Stimulated activated CD8-positive, alpha-beta memory T cell treated with anti-CD3 and anti-CD28 coated beads, Interleukin-4, amount 100 ng/mL, for 1 hour (primary cell): ENCODE data around the gene PELI2.

Experiments
- DNase-seq, 2 donors: peaks; one replicate each; pipeline ENCODE4 v3.0.0-alpha.2; 2020; ENCODE audit warnings: low read depth in 2 of 2, low spot score in 1 of 2

The PELI2 gene

DNA sequence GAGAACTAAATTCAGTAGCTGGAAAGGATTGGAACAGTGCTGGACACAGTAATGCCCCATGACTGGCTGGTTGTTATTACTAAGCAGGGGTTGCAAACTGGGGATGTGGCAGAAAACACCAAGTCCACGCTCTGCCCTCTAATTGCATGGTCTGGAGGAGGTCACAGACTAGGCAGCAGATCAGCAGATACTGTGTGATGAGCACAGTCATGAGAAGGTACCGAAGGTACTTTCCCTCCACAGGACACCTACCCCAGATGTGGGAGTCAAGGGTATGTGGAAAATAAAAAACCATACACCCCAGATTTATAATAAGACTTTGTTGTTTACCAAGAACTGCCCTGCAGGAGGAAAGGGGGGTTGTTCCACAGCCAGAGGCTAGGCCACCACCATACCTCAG lies 175.3 kb downstream of the PELI2 start:
- DNase-seq, result no peak

DNA sequence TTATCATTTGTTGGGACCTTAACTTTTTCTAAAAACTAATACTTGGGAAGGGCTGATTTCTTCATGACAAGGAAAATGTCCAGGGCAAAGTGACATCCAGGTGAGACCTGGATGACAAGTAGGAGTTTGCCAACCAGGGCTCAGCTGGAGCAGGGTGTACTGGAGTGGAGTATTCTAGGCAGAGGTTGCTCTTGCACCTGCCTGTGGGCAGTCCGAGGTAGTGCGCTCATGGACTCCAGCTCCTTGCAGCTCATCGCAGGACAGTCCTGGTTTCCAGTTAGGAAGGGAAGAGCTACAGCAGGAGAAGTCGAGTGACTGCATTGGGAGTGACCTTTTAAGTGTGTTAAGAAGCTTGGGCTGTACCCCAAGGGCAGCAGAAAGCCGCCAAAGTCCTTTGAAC lies 175.9 kb downstream of the PELI2 start:
- no peak for DNase-seq

DNA sequence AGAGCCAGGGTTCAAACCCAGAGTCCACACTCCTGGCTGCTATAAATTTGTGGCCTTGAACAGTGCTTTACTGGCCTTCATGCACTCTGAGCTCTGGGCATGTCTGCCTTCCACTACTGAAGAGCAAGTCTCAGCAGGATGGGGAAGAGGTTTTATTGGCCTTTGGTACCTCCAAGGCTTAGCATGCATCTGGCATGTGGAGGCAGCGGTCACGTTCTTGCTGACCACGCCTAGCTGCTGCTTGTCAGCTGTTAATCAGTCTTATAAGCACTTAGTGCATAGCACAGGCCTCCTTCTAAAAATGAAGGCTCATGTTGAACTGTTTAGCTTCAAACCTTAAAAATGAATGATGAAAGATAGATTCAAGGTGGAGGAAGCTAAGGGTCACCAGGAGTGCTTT lies 177.5 kb downstream of the PELI2 start:
- no peak for DNase-seq

DNA sequence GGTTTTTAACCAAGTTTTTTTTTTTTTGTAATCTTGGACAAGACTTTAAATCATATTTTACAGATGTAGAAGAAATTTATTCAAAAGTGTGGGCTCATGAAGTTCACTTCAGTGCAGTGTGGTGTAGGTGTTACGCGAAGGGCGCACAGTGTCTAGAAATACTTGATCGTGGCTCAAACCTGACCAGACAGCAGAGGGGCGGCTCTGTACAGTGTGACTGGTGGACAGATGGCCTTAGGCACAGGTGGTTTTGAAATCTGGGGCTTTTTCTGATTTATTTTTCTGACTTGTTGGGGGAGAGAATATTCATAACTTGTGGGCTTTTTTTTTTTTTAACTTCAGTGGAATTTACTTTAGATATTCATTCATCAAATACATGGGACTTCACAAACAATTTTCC lies 179.2 kb downstream of the PELI2 start:
- no peak for DNase-seq

DNA sequence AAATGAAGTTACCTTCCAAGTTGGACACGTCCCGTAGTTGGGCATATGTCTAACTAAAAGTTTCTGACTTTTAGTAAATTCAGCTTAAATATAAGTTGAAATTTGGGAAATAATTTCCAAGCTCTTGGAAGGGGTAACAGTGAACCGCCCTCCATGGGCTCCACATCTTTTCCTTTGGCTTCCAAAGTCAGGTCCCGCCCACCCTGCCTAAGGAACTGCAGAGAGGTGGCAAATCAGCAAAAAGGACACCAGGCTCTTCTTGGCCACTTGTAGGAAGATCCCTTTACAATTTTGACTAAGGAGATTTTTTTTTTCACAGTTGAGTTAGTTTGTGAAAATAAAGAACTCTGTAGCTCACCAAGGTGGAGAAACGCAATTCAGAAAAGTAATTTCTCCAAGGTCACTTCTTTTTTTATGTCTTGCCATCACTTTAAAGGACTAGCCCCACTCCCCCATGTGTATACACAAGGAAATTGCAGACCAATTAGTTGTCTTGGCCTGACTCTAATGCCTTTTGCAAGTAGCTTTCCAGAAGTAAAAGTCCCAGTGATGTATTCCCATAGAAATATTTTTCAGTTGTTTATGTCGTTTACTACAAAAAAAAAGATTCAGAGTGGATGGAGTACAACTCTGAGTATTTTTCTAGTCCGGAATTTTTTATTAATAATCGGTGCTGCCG lies 181.2 kb downstream of the PELI2 start:
- DNase-seq, result no peak

DNA sequence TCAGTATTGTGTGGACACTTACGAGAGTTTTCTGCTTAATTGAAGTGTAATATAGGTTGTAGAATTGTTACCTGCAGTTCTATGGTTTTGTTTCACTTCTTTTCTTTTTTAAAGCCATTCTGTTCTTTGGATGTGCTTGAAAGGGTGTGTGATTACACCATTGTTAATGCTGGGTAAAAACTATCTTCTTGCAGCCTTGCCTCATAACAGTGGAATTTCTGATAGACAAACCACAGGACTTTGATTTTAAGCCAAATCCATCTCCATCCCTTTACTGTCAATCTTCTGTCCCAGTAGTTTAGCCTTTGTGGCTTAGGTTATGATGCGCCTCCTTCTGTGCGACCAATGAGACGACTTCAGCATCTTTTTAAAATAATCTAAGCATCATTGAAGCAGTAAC lies 182.3 kb downstream of the PELI2 start:
- DNase-seq, result no peak

DNA sequence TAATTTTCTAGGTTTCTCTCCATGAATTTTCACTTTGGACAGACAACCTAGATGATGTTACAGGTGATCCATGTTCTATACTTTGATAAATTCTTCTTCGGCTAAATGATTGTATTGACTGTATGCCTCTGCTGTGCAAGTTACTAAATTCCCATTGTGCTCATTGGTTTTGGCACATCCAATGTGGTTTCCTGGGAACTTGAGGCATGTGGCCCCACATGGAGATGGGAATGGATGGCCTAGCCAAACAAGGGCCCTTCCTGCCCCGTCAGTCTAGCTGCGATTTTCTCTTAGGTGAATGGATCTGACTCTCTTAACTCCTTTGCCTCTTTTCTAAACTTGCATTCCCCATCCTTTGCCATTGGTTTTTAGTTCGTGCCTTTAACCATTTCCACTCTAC lies 186.2 kb downstream of the PELI2 start:
- DNase-seq, result no peak

DNA sequence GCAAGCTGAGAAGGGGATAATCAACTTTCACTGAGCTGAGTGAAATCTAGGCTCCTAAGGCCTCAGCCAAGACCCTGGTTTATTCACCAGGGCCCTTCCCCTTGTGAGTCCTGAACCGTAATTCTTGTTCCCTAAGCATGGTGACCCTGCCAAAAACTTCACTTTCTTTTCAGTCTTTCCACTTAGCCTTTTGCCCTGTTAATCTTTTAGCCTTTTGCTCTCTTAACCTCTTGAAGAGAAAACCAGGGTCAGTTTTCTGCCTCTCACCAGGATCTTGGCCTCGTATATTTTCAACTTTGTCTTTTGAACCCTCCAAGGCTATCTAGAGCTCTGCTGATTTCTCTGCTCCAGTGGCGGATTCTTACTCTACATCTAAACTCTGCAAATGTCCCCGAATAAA lies 191.0 kb downstream of the PELI2 start:
- DNase-seq, result no peak

DNA sequence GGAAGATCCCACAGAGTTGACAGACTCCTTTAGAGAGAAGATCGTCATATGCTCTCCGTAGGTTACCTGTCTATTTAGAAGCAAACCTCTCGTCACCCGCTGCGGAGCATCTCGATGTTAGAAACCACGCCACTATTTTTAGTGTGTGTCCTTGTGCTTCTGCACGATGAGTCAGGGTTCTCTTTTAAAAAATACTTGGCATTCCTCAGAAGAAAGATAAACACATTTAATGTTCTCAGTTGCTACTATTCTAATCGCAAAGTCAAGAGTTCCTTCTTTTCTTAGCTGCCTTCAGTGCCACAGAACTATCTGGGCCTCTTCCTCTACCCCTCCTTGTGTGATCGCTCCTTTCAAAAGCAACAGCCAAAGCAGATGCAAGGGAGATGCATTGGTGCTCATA lies 192.4 kb downstream of the PELI2 start:
- DNase-seq, result no peak

DNA sequence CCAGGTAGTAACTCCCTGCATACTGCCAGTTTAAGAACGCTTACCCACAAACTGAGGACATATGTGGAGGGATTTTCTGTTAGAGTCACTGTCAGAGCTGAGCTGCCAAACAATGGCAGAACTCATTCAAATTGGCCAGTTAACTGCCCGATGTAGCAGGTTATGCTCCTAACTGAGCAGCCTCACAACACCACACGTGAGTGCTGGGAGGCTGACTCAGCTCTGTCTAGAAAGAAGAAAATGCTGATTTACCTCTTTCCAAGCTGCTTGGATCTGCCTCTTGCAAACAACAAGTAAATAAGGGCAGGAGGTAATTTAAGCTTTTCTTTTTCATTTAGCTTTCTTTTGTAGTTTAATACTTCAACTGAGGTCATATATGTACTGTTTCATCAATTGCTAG lies 195.6 kb downstream of the PELI2 start:
- DNase-seq, result no peak

DNA sequence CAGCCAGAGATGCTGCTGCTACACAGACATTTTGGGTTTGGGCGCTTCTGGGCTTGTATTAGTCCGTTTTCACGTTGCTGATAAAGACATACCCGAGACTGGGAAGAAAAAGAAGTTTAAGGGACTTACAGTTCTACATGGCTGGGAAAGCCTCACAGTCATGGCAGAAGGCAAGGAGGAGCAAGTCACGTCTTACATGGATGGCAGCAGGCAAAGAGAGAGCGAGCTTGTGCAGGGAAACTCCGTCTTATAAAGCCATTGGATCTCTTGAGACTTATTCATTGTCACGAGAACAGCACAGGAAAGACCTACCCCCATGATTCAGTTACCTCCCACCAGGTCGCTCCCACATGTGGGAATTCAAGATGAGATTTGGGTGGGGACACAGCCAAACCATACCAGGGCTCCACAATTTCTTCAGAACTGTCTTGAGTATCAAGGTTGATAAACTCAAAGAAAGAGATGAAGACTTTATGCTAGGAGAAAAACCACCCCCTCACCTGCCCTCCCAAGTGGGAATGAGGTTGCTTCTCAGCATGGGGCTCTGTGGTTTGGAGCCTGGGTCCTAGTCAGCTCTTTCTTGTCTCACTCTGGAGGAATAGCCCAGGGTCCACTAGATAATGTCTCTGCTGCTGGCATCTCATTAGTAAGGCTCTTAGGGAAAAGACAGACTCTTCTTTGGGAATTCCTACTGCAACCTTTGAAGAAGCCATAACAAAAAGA lies 200.3 kb downstream of the PELI2 start:
- DNase-seq, result no peak

DNA sequence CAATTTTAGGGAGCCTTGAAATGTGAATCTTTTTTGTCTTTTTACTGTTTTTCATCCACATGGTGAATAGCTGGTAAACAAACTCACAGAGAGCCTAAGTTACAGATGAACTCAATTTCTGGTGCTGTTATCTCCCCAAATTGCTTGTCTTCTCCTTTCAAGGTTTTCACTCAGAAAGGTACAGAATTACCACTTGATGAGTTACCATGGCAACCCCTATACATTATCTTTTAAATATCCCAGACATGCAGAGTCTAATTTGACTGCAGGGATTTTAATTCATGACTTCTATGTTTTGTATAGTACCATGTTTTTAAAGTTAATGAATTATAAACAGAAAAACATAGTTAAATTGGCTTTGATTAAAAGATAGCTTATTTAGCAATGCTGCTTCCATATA lies 203.7 kb downstream of the PELI2 start:
- no peak for DNase-seq

DNA sequence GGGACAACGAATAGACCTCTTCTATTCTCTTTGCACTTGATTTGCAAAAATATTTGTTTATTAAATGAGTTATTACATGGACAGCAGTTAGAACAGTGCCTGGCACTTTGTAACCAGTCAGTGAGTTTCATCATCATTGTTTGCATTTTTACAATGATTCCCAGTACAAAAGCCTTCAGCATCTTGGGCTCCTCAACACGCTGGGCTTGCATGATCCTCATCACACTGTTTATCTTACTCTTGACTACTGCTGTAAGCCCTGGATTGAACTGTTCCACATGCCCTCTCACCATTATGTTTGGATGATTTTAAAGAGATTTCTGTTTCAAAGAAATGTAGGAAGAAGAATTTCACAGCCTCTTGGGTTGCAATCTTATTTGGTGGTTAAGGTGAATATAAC lies 204.3 kb downstream of the PELI2 start:
- DNase-seq, result no peak

DNA sequence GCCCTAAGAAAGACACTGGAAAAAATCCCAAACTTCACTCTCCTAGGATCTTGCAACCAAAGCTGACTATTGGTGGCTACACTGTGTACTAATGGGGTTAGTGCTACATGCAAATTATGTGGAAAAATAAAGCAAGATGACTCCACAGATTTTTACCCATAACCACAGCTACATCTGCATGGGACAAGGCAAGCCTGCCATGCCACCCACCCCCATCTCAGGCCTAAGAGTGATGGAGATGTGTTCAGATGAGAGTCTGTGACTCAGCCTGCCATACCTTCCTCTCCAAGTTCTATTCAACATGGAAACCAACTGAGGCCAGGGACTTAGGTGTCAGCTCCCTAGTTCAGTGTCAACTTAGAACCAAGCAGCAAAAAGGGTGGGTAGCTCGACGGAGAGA lies 206.2 kb downstream of the PELI2 start:
- DNase-seq, result no peak

DNA sequence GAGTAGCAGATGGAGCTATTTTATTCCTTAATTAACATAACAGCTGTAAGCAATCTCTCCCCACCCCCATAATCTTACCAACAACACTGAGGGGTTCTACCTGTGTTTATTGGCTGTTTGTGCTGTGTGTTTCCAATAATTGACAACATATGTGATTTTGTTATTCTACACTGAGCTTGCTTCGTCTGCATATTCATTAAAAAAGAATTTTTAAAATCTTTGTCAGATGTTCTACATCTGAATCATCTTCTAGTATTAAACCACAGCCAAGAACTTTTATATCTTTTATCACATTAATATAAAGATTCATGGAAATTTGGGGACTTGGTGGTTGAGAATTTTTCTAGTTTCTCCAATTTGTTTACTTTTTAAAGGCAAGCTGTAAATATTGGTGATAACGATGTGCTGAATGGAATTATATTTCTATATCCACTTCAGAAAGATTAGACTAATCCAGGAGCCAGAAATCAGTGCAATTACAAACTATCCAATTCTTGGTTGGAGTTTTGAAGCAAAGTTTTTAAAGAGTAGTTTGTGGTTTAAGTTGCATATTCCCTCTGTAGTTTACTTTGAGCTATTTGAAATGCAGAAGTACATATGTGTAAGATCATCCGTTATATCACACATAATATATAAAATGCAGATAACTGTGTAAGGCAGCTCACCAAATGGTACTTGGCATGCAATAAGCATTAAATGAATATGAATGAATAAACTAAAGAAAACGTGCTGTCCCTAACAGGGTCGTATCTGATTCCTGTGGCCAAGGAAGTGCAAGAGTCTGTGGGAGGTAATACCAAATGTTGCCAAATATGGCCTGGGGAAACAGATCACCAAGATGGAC lies 206.9 kb downstream of the PELI2 start:
- DNase-seq, result no peak

DNA sequence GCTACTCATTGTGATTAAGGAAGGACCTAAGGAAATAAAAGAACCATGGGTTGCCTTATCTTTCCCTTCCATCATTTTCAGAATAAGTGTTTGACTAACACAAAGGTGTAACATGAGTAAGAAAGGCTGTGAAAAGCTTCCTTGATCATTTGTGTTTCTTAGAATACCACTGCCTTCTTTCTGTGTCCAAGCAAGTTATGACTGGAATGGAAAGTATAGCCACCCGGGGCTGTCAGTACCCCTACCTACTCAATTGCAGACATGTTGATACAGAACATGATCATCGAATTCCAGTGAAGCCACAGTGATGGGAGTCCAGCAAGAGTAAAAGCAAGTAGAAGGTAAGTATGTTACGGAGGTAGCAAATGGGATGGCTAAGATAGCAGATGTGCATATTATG lies 209.8 kb downstream of the PELI2 start:
- no peak for DNase-seq

DNA sequence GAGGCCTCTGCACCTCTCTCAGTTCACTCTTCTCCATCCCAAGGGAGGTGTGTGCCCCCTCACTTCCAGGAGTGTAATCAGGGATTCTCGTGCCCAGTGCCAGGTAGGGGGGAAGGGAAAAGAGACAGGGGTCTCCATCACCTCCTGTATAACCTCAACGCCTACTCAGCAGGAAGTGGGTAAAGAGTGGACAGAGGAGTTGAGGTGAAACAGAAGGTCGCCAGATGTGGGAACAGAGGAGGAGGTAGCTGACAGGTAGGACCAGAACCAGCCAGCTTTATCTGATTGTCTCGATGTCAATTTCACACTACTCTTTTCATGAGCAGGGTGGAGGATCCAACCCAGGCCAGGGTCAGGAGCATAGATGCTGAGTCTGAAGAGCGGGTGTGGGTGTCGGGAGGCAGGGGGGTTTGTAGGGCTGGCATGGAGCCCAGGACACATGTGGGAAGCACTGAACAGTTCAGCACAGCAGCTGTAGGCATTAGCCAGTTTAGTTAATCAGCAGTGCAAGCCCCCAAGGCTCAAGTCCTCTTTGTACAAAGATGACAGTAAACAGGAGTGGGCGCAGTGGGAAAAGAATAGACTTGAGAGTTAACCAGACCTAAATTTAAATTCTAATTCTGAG lies 213.5 kb downstream of the PELI2 start:
- no peak for DNase-seq

DNA sequence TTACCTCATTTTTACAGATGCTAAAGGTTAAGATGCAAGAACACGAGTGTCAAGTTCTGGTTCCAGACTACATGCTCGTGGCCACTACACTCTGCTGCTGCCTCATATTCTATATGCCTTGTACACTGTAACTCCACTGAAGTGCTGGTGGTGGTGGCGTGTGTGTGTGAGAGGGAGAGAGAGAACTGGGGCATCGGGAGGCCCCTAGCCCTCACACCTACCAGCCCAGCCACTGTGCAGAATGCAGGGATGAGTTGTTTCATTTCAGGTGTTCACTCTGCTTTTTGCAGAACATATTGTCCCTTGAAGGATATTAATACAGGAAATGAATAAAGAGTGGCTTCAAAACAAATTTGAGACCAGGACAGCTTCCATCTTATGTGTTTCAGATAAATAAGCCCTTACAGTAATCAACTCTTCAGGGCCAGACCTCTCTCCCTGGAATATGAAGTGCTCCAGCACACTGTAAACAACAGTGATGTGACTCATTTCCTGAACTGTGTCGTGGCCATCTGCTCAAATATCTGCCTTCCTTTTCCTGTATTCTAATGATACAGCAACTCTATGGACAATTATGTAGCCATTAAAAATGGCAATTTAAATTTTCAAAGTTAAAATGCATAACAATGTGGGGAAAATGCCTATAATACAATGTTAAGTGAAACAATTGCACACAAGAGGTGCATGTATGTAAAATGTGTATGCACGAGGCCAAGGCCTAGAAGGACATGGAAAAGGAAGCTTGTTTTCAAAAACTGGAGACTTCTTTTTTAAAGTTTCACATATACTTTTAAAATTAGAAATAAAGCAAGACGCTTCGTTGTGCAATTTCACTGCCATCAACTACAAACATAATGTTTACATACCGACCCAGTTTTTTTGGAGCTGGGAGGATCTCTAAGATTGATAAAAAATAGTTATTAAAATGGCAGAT lies 215.4 kb downstream of the PELI2 start:
- DNase-seq, result no peak

DNA sequence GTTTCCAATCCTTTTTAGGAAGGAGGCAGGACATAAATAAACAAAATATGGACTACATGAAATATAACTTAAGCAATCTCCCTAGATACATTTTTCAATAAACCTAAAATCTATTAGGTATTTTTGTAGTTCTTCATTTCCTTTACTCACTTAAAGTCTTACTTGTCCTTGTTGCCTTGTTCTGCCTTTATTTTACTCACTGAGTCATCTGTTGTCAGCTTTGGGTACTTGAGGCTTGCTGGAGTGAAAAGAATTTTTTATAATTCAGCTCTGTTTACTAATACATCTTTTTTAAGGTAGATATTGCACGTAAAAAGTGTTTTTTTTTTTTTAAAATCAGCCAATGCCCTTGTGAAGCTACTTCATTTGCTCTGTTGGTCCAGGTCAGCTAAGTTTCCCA lies 216.2 kb downstream of the PELI2 start:
- no peak for DNase-seq

DNA sequence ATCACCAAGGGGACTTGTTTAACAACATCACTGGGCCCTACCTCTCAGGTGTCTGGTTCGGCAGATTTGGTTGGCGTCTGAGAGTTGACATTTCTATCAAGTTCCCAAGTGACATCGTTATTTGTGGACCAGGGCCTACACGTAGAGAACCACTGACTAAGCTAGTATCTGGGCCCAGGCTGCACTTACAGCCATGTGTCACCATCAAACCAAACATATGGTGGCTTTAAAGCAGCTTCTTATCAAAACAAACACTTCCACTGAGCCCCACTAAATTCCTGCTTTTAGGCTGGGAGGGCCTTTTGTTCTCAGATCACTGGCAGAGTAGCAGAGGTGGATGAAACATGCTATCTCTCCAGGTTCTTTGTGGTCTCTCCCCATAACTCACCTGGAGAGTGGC lies 220.5 kb downstream of the PELI2 start:
- no peak for DNase-seq
